Activated CD4-positive, alpha-beta T cell treated with anti-CD3 and anti-CD28 coated beads for 36 hours (primary cell): Measurements from ENCODE around the gene DIDO1. TPM values are rescaled to one million over a fixed set of nuclear protein-coding genes. Genes with fewer than 3 reads are reported as not detected.

Source experiments
- ATAC-seq: fragments of 200-7000 bp; cut with Tn5 transposase; one replicate; pipeline ENCODE4 v1.10.0; 2021; ENCODE audit warnings: mild to moderate bottlenecking, moderate library complexity
- CTCF ChIA-PET: fragments of 350-600 bp; sonication (Branson Sonifier 250); formaldehyde crosslinking; loops from one replicate; lab custom pipeline; 2021; ENCODE audit warnings: antibody characterized with exemption; lab: Charles Lee
- POLR2A ChIA-PET: fragments of 350-600 bp; sonication (Branson Sonifier 250); formaldehyde crosslinking; loops from one replicate; lab custom pipeline; 2021; ENCODE audit warnings: antibody characterized with exemption, inconsistent platforms; lab: Charles Lee
- DNase-seq: peaks from one replicate; pipeline ENCODE4 v3.0.0-alpha.2; 2020
- H3K27ac Mint-ChIP-seq: one replicate; pipeline ENCODE4 v1.8.0; 2021; ENCODE audit warnings: mixed read lengths
- H3K27me3 Mint-ChIP-seq: one replicate; pipeline ENCODE4 v1.8.0; 2021; ENCODE audit warnings: mixed read lengths
- H3K36me3 Mint-ChIP-seq: one replicate; pipeline ENCODE4 v1.8.0; 2021; ENCODE audit warnings: low read depth, mixed read lengths
- H3K4me1 Mint-ChIP-seq: one replicate; pipeline ENCODE4 v1.8.0; 2021; ENCODE audit warnings: mixed read lengths
- H3K4me3 Mint-ChIP-seq: one replicate; pipeline ENCODE4 v1.8.0; 2021; ENCODE audit warnings: mild to moderate bottlenecking, moderate library complexity, mixed read lengths
- H3K9me3 Mint-ChIP-seq: one replicate; pipeline ENCODE4 v1.8.0; 2021; ENCODE audit warnings: low read depth, mixed read lengths
- intact Hi-C, 2 experiments: fragments of 100-400 bp; cut with DNase I in 1 of 2; cut with micrococcal nuclease in 1 of 2; formaldehyde crosslinking; loops; one replicate each; pipeline versions ENCODE4 v1.14.2 to v1.15.1; 2022 to 2024; cut with DNase I, micrococcal nuclease
- total RNA-seq, 2 experiments: library from RNA; stranded (reverse); gene quantifications; one replicate each; pipeline ENCODE4 v1.2.3, GENCODE V29; 2021

The DIDO1 gene
- total RNA-seq, 2 experiments from 2014 or later = 43.7 to 49.7 TPM

DNA sequence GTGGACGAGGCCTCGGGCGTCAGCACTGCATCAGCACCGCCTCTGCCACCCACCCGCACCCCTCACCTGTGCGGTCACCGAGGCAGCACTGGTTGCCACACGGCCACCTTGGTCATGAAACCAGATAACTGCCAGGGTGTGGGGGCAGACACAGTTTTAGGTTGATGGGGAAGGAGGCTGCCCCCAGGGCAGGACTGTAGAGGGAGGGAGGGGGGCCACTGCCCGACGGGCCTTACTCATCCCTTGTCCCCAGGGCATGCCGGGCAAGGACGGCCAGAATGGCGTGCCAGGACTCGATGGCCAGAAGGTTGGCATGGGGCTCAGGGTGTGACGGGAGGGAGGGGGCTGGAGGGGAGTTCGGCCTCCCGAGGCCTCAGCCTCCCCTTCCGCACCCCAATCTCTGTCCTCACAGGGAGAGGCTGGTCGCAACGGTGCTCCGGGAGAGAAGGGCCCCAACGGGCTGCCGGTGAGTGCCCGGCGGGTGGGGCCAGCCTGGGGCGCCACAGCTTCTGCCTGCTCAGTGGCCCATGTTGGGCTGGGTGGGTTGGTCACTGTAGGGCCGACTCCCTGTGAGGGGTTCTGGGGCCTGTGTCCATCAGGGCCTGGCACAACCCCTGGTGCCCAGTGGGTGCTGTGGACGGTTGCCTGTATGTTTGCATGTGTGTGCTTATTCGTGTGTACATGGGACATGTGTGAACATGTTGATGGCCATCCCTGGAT, 97.6 kb downstream of the DIDO1 start:
- H3K4me3 Mint-ChIP-seq = no peak overlapping the region
- POLR2A ChIA-PET = no interaction called here
- H3K36me3 Mint-ChIP-seq = no peaks in the 10 kb centered on the region
- H3K27ac Mint-ChIP-seq = no peak overlapping the region
- CTCF ChIA-PET = no interaction called here
- H3K27me3 Mint-ChIP-seq = no peaks in the 10 kb centered on the region
- intact Hi-C loops = no loop called here
- H3K4me1 Mint-ChIP-seq = peaks cover 4% of the 10 kb centered on the region
- H3K9me3 Mint-ChIP-seq = no peaks in the 10 kb centered on the region
- no peak for ATAC-seq
- no peak for DNase-seq

DNA sequence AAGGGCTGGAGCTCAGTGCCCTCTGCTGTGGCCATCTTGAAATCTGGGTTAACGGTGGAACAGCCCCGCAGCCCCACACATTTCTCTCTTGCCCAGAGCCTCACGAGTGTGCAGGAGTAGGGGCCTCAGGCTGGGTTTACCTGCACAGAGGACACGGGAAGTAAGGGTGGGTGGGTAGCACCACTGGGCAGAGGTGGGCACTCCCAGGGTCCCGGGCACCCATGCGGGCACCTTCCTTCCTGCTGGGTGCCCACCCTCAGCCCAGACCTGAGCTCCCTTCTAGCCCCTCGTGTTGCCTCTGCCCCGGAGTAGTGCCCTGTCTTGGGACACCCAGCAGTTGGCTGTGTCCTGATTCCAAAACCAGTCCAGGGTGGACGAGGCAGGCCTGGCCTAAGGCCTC, 98.3 kb downstream of the DIDO1 start:
- H3K36me3 Mint-ChIP-seq = no peaks in the 10 kb centered on the region
- no peak for ATAC-seq
- CTCF ChIA-PET = no interaction called here
- no peaks in the 10 kb centered on the region for H3K9me3 Mint-ChIP-seq
- H3K27ac Mint-ChIP-seq = no peak overlapping the region
- POLR2A ChIA-PET = no interaction called here
- H3K27me3 Mint-ChIP-seq = no peaks in the 10 kb centered on the region
- DNase-seq = no peak
- H3K4me1 Mint-ChIP-seq = peaks cover 4% of the 10 kb centered on the region
- intact Hi-C loops = no loop called here
- no peak overlapping the region for H3K4me3 Mint-ChIP-seq

Other genes with a start within 250 kb of the DIDO1 start
- under 1 TPM; 0.07 to 0.14 TPM for gene NTSR1, start 217.7 kb downstream of the DIDO1 start, total RNA-seq
- 10 to 100 TPM; 14.5 to 15.0 TPM for gene MRGBP, start 130.0 kb downstream of the DIDO1 start, total RNA-seq
- gene OGFR, start 121.7 kb downstream of the DIDO1 start, total RNA-seq = 10 to 100 TPM; 43.8 to 44.7 TPM
- not detected for gene COL9A3, start 109.5 kb downstream of the DIDO1 start, total RNA-seq
- 1 to 10 TPM; 5.2 to 6.6 TPM for gene TCFL5, start 64.7 kb downstream of the DIDO1 start, total RNA-seq
- gene GID8, start 11.6 kb upstream of the DIDO1 start, total RNA-seq = 10 to 100 TPM; 30.7 to 39.9 TPM
- 10 to 100 TPM; 16.2 to 16.5 TPM for gene SLC17A9, start 26.2 kb upstream of the DIDO1 start, total RNA-seq
- gene BHLHE23, start 80.5 kb upstream of the DIDO1 start, total RNA-seq = not detected